GM19324 (cell line): Measurements from ENCODE around the gene DHRS11.
A peak's percentile ranks its signal among the peaks of the same experiment; 100 is the strongest.
"Not testable (repeated sequence)": the region's sequence is repeated elsewhere in the genome, so short reads cannot be mapped to it uniquely, and the experiment has no call there.

Experiments used
- ATAC-seq: cut with Tn5 transposase; IDR thresholded peaks from one replicate; pipeline ENCODE4 v1.9.1; 2021; ENCODE audit warnings: mild to moderate bottlenecking, moderate library complexity; ENCODE audit not compliant: unreplicated experiment, low FRiP score

DHRS11 gene

GRCh38 chr17:36592716-36593321 is 1.1 kb downstream of the DHRS11 start:
- no peak for ATAC-seq

GRCh38 chr17:36593656-36594316 is 2.1 kb downstream of the DHRS11 start:
- ATAC-seq, result no peak

- ATAC-seq, result no peak
These were observed 3.1 kb downstream of the DHRS11 start for GRCh38 chr17:36594626-36595401.

- no peak for ATAC-seq
These were observed 5.5 kb downstream of the DHRS11 start for GRCh38 chr17:36597226-36597625.

- no peak for ATAC-seq
These were observed 6.4 kb downstream of the DHRS11 start for GRCh38 chr17:36597866-36598777.

- ATAC-seq, result no peak
These were observed 7.3 kb downstream of the DHRS11 start for GRCh38 chr17:36598951-36599401.

- no peak for ATAC-seq
These were observed 8.0 kb downstream of the DHRS11 start for GRCh38 chr17:36599546-36600250.

GRCh38 chr17:36600465-36600864 is 8.8 kb downstream of the DHRS11 start:
- ATAC-seq, result no peak

GRCh38 chr17:36600936-36601302 is 9.2 kb downstream of the DHRS11 start:
- ATAC-seq, result peak; percentile 1

- peak; percentile 77 for ATAC-seq
These were observed 9.8 kb downstream of the DHRS11 start, which contains the start of gene MRM1 for GRCh38 chr17:36601303-36602029. MRM1 (plus strand) TSS chr17:36601583; CDS start chr17:36601811, 228 bp downstream.

GRCh38 chr17:36602030-36602748 is 10.5 kb downstream of the DHRS11 start:
- ATAC-seq, result no peak

GRCh38 chr17:36602924-36603384 is 11.3 kb downstream of the DHRS11 start:
- no peak for ATAC-seq

- ATAC-seq, result not testable (repeated sequence)
These were observed 13.3 kb downstream of the DHRS11 start for GRCh38 chr17:36605028-36605427.

GRCh38 chr17:36608280-36608679 is 16.6 kb downstream of the DHRS11 start:
- ATAC-seq, result no peak

- ATAC-seq, result no peak
These were observed 17.3 kb downstream of the DHRS11 start for GRCh38 chr17:36608794-36609497.

- no peak for ATAC-seq
These were observed 17.8 kb downstream of the DHRS11 start for GRCh38 chr17:36609498-36609862.

- ATAC-seq, result no peak
These were observed 18.8 kb downstream of the DHRS11 start for GRCh38 chr17:36610474-36610873.
